Neuronal stem cell (in vitro differentiated cells): ENCODE results near the gene CNTF.

ENCODE experiments used
- DNase-seq: peaks from one replicate; pipeline ENCODE4 v3.0.0-alpha.2; 2013; ENCODE audit warnings: low spot score
- H2AFZ ChIP-seq: one replicate; pipeline ENCODE4 v1.6.1; 2013; ENCODE audit warnings: mild to moderate bottlenecking, low read length, inconsistent platforms
- H2AK5ac ChIP-seq: 2 replicates; pipeline ENCODE4 v1.6.1; 2013; ENCODE audit warnings: low read depth, mild to moderate bottlenecking, inconsistent platforms, low read length, moderate library complexity, mixed read lengths
- H2BK120ac ChIP-seq: 2 replicates; pipeline ENCODE4 v1.6.1; 2013; ENCODE audit warnings: low read depth, mild to moderate bottlenecking, inconsistent platforms, low read length, moderate library complexity, mixed read lengths
- H2BK12ac ChIP-seq: one replicate; pipeline ENCODE4 v1.6.1; 2013; ENCODE audit warnings: low read length, inconsistent platforms
- H2BK15ac ChIP-seq: 2 replicates; pipeline ENCODE4 v1.6.1; 2013; ENCODE audit warnings: mild to moderate bottlenecking, low read length, inconsistent platforms, mixed read lengths
- H2BK5ac ChIP-seq: one replicate; pipeline ENCODE4 v1.6.1; 2013; ENCODE audit warnings: inconsistent platforms, mild to moderate bottlenecking, low read length, moderate library complexity
- H3K14ac ChIP-seq: one replicate; pipeline ENCODE4 v1.6.1; 2013; ENCODE audit warnings: low read length, inconsistent platforms
- H3K18ac ChIP-seq: 2 replicates; pipeline ENCODE4 v1.6.1; 2013; ENCODE audit warnings: low read length, inconsistent platforms
- H3K23ac ChIP-seq: 2 replicates; pipeline ENCODE4 v1.6.1; 2013; ENCODE audit warnings: low read depth, mild to moderate bottlenecking, mixed read lengths, low read length, inconsistent platforms; ENCODE audit not compliant: poor library complexity
- H3K27ac ChIP-seq: replicated peaks from 3 replicates; pipeline ENCODE4 v1.5.1; 2013; ENCODE audit warnings: low read length, inconsistent platforms
- H3K27me3 ChIP-seq, 3 experiments: 2 replicates each; pipeline ENCODE4 v1.6.1; 2013; ENCODE audit warnings: low read length in 3 of 3, mild to moderate bottlenecking in 2 of 3, inconsistent platforms in 1 of 3, low read depth in 1 of 3, mixed read lengths in 1 of 3, moderate library complexity in 1 of 3; ENCODE audit not compliant: control insufficient read depth in 3 of 3, insufficient read depth in 3 of 3
- H3K36me3 ChIP-seq, 2 donors: replicated peaks in 1 of 2; 2 replicates each; pipeline ENCODE4 v1.6.1; 2013; ENCODE audit warnings: low read length in 2 of 2; ENCODE audit not compliant: control insufficient read depth in 2 of 2, insufficient read depth in 2 of 2
- H3K4ac ChIP-seq: 2 replicates; pipeline ENCODE4 v1.6.1; 2013; ENCODE audit warnings: inconsistent platforms, mild to moderate bottlenecking, low read length, moderate library complexity
- H3K4me1 ChIP-seq, 2 donors: 1 replicate in 1 of 2; 2 replicates in 1 of 2; pipeline ENCODE4 v1.6.1; 2013; ENCODE audit warnings: low read length in 2 of 2, low read depth in 1 of 2; ENCODE audit not compliant: control insufficient read depth in 2 of 2, insufficient read depth in 1 of 2
- H3K4me2 ChIP-seq: one replicate; pipeline ENCODE4 v1.6.1; 2013; ENCODE audit warnings: mild to moderate bottlenecking, low read length, inconsistent platforms; ENCODE audit not compliant: insufficient read depth, poor library complexity, severe bottlenecking
- H3K4me3 ChIP-seq, 2 donors: 2 replicates each; pipeline ENCODE4 v1.5.1; 2013; ENCODE audit warnings: low read length in 2 of 2, mild to moderate bottlenecking in 2 of 2, inconsistent platforms in 1 of 2, moderate library complexity in 1 of 2
- H3K79me1 ChIP-seq: one replicate; pipeline ENCODE4 v1.6.1; 2013; ENCODE audit warnings: low read depth, mild to moderate bottlenecking, inconsistent platforms, low read length, moderate library complexity
- H3K9ac ChIP-seq: one replicate; pipeline ENCODE4 v1.6.1; 2013; ENCODE audit warnings: mild to moderate bottlenecking, low read depth, low read length, inconsistent platforms; ENCODE audit not compliant: poor library complexity
- H3K9me3 ChIP-seq, 2 donors: replicated peaks in 1 of 2; 2 replicates each; pipeline versions ENCODE3 to v1.6.1; 2013; ENCODE audit warnings: low read length in 2 of 2, mild to moderate bottlenecking in 2 of 2, inconsistent platforms in 1 of 2, low read depth in 1 of 2, mixed read lengths in 1 of 2, moderate library complexity in 1 of 2; ENCODE audit not compliant: control insufficient read depth in 2 of 2, insufficient read depth in 1 of 2
- H4K8ac ChIP-seq: one replicate; pipeline ENCODE4 v1.6.1; 2013; ENCODE audit warnings: low read depth, mild to moderate bottlenecking, inconsistent platforms, low read length, moderate library complexity
- H4K91ac ChIP-seq: one replicate; pipeline ENCODE4 v1.6.1; 2013; ENCODE audit warnings: low read length, low read depth, mild to moderate bottlenecking, inconsistent platforms; ENCODE audit not compliant: poor library complexity
- WGBS, 2 donors: extraction: QIAGEN DNeasy Blood & Tissue Kit; methylation state at CpG; one replicate each; pipeline ENCODE4 v1.1.7; 2013; ENCODE audit warnings: missing lambda C conversion rate in 2 of 2, mixed read lengths in 1 of 2; ENCODE audit not compliant: insufficient read length in 2 of 2, insufficient replicate concordance in 1 of 2; ENCODE audit errors: extremely low coverage in 2 of 2; 5-methylcytosine and 5-hydroxymethylcytosine counted together

The CNTF gene

DNA sequence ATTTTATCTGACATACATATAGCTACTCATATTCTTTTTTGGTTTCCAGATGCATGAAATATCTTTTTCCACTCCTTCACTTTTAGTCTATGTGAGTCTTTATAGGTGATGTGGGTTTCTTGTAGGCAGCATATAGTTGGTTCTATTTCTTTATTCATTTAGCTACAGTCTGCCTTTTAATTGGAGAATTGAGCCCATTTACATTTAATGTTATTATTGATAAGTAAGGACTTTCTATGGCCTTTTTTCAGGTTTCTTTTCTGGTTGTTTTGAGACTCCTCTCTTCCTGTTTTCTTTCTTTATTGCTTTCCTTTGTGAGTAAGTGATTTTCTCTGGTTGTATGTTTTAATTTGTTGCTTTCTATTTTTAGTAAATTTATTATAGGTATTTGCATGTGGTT, 27.2 kb downstream of the CNTF start:
- H3K4me1 ChIP-seq: peaks cover 0 to 4% of the 10 kb centered on the region in 2 donors
- H4K8ac ChIP-seq: no peak overlapping the region
- H3K79me1 ChIP-seq: no peaks in the 10 kb centered on the region
- H3K9ac ChIP-seq: no peak overlapping the region
- H3K27ac ChIP-seq: no peak overlapping the region
- no peak overlapping the region for H4K91ac ChIP-seq
- H2BK120ac ChIP-seq: no peak overlapping the region
- H2AFZ ChIP-seq: no peak overlapping the region
- no peak overlapping the region for H3K4me2 ChIP-seq
- DNase-seq: no peak
- H3K14ac ChIP-seq: no peak overlapping the region
- no peak overlapping the region for H2AK5ac ChIP-seq
- H3K4ac ChIP-seq: no peak overlapping the region
- no peak overlapping the region for H3K23ac ChIP-seq
- peaks cover 4% of the 10 kb centered on the region in 2 donors for H3K9me3 ChIP-seq
- no peak overlapping the region for H2BK5ac ChIP-seq
- no peaks in the 10 kb centered on the region for H3K36me3 ChIP-seq
- H2BK12ac ChIP-seq: no peak overlapping the region
- H3K4me3 ChIP-seq: no peak overlapping the region
- no peak overlapping the region for H3K18ac ChIP-seq
- H3K27me3 ChIP-seq: no peaks in the 10 kb centered on the region
- no peak overlapping the region for H2BK15ac ChIP-seq

DNA sequence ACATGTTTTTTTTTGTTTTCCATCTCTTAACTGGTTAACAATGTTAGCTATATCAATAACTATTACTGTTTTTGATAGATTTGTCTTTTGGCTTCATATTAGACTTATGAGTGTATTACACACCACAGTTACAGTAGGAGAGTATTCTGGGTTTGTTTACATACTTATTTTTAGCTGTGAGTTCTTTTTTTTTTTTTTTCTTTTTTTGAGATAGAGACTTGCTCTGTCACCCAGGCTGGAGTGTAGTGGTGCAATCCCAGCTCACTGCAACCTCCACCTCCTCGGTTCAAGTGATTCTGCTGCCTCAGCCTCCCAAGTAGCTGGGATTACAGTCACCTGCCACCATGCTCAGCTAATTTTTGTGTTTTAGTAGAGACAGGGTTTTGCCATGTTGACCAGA, 28.0 kb downstream of the CNTF start:
- Histone ChIP-seq H3K4me3 (no peak overlapping the region), H3K9ac (no peak overlapping the region), H2BK120ac (no peak overlapping the region), H3K18ac (no peak overlapping the region), H3K4ac (no peak overlapping the region), H3K23ac (no peak overlapping the region), H3K36me3 (no peaks in the 10 kb centered on the region), H3K14ac (no peak overlapping the region), H4K8ac (no peak overlapping the region), H3K27ac (no peak overlapping the region), H2BK12ac (no peak overlapping the region), H4K91ac (no peak overlapping the region), H2BK5ac (no peak overlapping the region), H3K27me3 (no peaks in the 10 kb centered on the region), H3K4me2 (no peak overlapping the region), H2AK5ac (no peak overlapping the region), H2AFZ (no peak overlapping the region), H3K9me3 (peaks cover 2 to 4% of the 10 kb centered on the region in 2 donors), H3K4me1 (peaks cover 0 to 4% of the 10 kb centered on the region in 2 donors), H3K79me1 (no peaks in the 10 kb centered on the region), H2BK15ac (no peak overlapping the region)
- WGBS, 2 donors: no CpG with 5 or more reads among the region's 1 CpG
- no peak for DNase-seq

DNA sequence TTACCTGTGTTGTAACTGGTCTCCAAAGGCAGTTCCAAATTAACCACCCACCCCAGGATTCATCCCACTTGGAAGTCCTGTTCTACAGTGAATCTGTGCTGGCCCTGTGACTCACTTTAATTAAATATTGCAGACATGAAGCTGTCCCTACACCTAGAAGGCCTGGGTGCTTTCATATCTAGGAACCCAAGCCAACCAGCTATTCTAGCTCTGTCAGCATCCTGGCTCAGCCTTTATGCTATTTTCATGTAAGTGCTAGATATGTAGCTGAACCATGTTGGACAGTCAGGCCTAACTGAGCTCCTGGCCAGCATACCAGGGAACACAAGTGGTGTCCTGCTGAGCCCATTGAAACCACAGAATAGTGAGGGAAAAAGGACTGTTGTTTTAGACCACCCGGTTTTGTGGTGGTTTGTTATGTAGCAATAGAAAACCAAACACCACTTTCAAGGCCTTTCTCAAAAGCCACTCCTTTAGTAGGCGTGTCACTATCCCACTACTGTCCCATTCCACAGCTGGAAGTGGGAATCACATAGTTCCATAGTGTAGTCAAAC, 30.3 kb downstream of the CNTF start:
- Histone ChIP-seq H2BK15ac (no peak overlapping the region), H3K79me1 (no peaks in the 10 kb centered on the region), H3K18ac (no peak overlapping the region), H2BK5ac (no peak overlapping the region), H3K27ac (no peak overlapping the region), H3K14ac (no peak overlapping the region), H3K23ac (no peak overlapping the region), H3K27me3 (no peaks in the 10 kb centered on the region), H3K4me1 (peaks cover 0 to 4% of the 10 kb centered on the region in 2 donors), H2BK120ac (no peak overlapping the region), H2AK5ac (no peak overlapping the region), H3K9me3 (no peaks in the 10 kb centered on the region), H3K9ac (no peak overlapping the region), H3K4me2 (no peak overlapping the region), H3K4ac (no peak overlapping the region), H3K4me3 (no peak overlapping the region), H3K36me3 (no peaks in the 10 kb centered on the region), H4K8ac (no peak overlapping the region), H4K91ac (no peak overlapping the region), H2BK12ac (no peak overlapping the region), H2AFZ (no peak overlapping the region)
- no CpG with 5 or more reads among the region's 2 CpGs for WGBS, 2 donors
- no peak for DNase-seq

DNA sequence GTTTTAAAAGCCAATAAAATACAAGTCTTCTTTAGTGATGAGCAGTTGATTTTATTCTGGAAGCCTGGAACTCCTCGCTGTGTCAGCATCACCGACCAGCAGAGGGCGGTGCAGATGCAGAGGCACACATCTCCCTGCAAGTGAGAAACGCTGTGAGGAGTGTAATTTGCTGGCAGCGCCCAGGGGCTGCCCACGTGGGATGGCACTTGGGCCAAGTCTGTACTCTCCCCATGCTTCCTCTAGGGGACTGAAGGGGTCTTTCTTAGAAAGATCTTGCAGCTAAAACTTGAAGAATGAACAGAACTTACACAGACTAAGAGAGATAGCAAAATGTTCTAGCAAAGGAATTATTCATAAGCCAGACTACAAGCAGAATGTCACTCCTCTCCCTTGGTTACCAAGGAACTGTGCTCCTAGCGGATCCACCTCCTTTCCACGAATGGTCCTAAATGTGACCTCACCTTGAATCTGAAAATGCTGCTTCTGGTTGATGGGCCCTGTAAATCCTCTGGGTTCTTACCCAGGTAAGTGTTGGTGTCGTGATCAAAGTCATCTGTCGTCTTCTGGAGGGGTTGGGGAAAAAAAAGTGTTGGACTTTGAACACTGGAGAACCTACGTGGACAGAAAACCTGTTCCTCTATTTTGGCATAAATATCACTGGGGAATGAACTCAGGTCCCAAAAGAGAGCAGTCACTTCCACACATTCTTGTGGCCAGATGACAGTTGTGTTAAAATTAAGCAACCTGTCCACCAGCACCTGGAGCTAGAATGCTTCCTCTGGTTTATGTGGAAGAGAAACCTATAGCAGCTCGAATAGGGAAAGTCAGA, 31.8 kb downstream of the CNTF start:
- H2AK5ac ChIP-seq: no peak overlapping the region
- H3K4me1 ChIP-seq: peaks cover 0 to 4% of the 10 kb centered on the region in 2 donors
- no peak overlapping the region for H3K4me3 ChIP-seq
- no peak overlapping the region for H4K91ac ChIP-seq
- no peak overlapping the region for H3K4ac ChIP-seq
- no peak overlapping the region for H3K18ac ChIP-seq
- no peak overlapping the region for H3K14ac ChIP-seq
- no peak overlapping the region for H2BK15ac ChIP-seq
- H4K8ac ChIP-seq: no peak overlapping the region
- DNase-seq: peak; percentile 63
- no peak overlapping the region for H2BK120ac ChIP-seq
- H3K27me3 ChIP-seq: no peaks in the 10 kb centered on the region
- H3K4me2 ChIP-seq: no peak overlapping the region
- H2AFZ ChIP-seq: peak overlapping the region; percentile 59
- no peak overlapping the region for H2BK5ac ChIP-seq
- no peaks in the 10 kb centered on the region for H3K9me3 ChIP-seq
- H3K79me1 ChIP-seq: no peaks in the 10 kb centered on the region
- H3K9ac ChIP-seq: no peak overlapping the region
- H3K36me3 ChIP-seq: no peaks in the 10 kb centered on the region
- WGBS, 2 donors: no CpG with 5 or more reads among the region's 12 CpGs
- no peak overlapping the region for H2BK12ac ChIP-seq
- no peak overlapping the region for H3K27ac ChIP-seq
- H3K23ac ChIP-seq: no peak overlapping the region
